IMR-90 (cell line): Measurements from ENCODE around the gene MREG. TPM values are rescaled to one million over a fixed set of nuclear protein-coding genes. Genes with fewer than 3 reads are reported as not detected.

ENCODE experiments used
- ATAC-seq: fragments of 200-7000 bp; cut with Tn5 transposase; 2 replicates; pipeline ENCODE4 v1.9.1; 2020; ENCODE audit warnings: low read depth, mild to moderate bottlenecking, moderate library complexity
- BruUV-seq: library from RNA; stranded (reverse); fragments of 400-500 nt; replicated peaks from 2 replicates; lab custom pipeline; 2021; lab: Mats Ljungman, UMichigan
- CTCF ChIA-PET: fragments of 300-600 bp; formaldehyde crosslinking; extraction: SDS; loops from one replicate; lab custom pipeline; 2021; ENCODE audit warnings: antibody characterized with exemption; lab: Yijun Ruan, JAX
- POLR2A ChIA-PET: fragments of 300-600 bp; sonication (Branson Sonifier 250); formaldehyde crosslinking; loops from one replicate; lab custom pipeline; 2022; ENCODE audit warnings: antibody characterized with exemption; ENCODE audit not compliant: unreplicated experiment; lab: Charles Lee
- DNase-seq: peaks from one replicate; pipeline ENCODE4 v3.0.0; 2013
- H2AFZ ChIP-seq: replicated peaks from 2 replicates; pipeline ENCODE3; 2013; ENCODE audit warnings: low read length, mild to moderate bottlenecking; ENCODE audit not compliant: poor library complexity
- H2AK5ac ChIP-seq: 2 replicates; pipeline ENCODE4 v1.6.1; 2013; ENCODE audit warnings: low read depth, low read length, inconsistent platforms
- H2AK9ac ChIP-seq: replicated peaks from 2 replicates; pipeline ENCODE3; 2013; ENCODE audit warnings: mild to moderate bottlenecking, low read depth, low read length, moderate library complexity; ENCODE audit not compliant: poor library complexity
- H2BK120ac ChIP-seq: 2 replicates; pipeline ENCODE4 v1.6.1; 2013; ENCODE audit warnings: low read depth, low read length, inconsistent platforms
- H2BK15ac ChIP-seq: 3 replicates; pipeline ENCODE4 v1.6.1; 2013; ENCODE audit warnings: low read depth, low read length, inconsistent platforms
- H2BK20ac ChIP-seq: 2 replicates; pipeline ENCODE4 v1.6.1; 2013; ENCODE audit warnings: low read depth, mild to moderate bottlenecking, inconsistent platforms, low read length, moderate library complexity
- H2BK5ac ChIP-seq: 2 replicates; pipeline ENCODE4 v1.6.1; 2013; ENCODE audit warnings: mild to moderate bottlenecking, low read depth, low read length, inconsistent platforms; ENCODE audit not compliant: poor library complexity, severe bottlenecking
- H3K14ac ChIP-seq: replicated peaks from 2 replicates; pipeline ENCODE4 v1.6.1; 2013; ENCODE audit warnings: low read depth, low read length, inconsistent platforms
- H3K18ac ChIP-seq: 2 replicates; pipeline ENCODE4 v1.6.1; 2013; ENCODE audit warnings: low read depth, low read length, control low read depth
- H3K23ac ChIP-seq: 2 replicates; pipeline ENCODE4 v1.6.1; 2013; ENCODE audit warnings: low read depth, low read length, inconsistent platforms
- H3K27ac ChIP-seq: 2 replicates; pipeline ENCODE4 v1.5.1; 2013; ENCODE audit warnings: mild to moderate bottlenecking, control low read depth, low read length; ENCODE audit not compliant: insufficient read depth
- H3K27me3 ChIP-seq: 2 replicates; pipeline ENCODE4 v1.6.1; 2013; ENCODE audit warnings: low read length; ENCODE audit not compliant: control insufficient read depth, insufficient read depth
- H3K36me3 ChIP-seq: 2 replicates; pipeline ENCODE4 v1.6.1; 2013; ENCODE audit warnings: low read length, mixed read lengths; ENCODE audit not compliant: control insufficient read depth, insufficient read depth
- H3K4ac ChIP-seq: 2 replicates; pipeline ENCODE4 v1.6.1; 2013; ENCODE audit warnings: low read depth, low read length, inconsistent platforms
- H3K4me1 ChIP-seq: 2 replicates; pipeline ENCODE4 v1.6.1; 2013; ENCODE audit warnings: low read length, mixed read lengths; ENCODE audit not compliant: control insufficient read depth, insufficient read depth
- H3K4me2 ChIP-seq: 2 replicates; pipeline ENCODE4 v1.6.1; 2013; ENCODE audit warnings: low read depth, mild to moderate bottlenecking, control low read depth, low read length, moderate library complexity
- H3K4me3 ChIP-seq: 2 replicates; pipeline ENCODE4 v1.5.1; 2013; ENCODE audit warnings: low read depth, mild to moderate bottlenecking, control low read depth, low read length, moderate library complexity; ENCODE audit not compliant: insufficient read depth
- H3K56ac ChIP-seq: 2 replicates; pipeline ENCODE4 v1.6.1; 2013; ENCODE audit warnings: low read length, inconsistent platforms; ENCODE audit not compliant: insufficient read depth; ENCODE audit errors: extremely low read depth
- H3K79me1 ChIP-seq, 2 experiments: 2 replicates each; pipeline ENCODE4 v1.6.1; 2013; ENCODE audit warnings: low read length in 2 of 2, inconsistent platforms in 1 of 2, low read depth in 1 of 2
- H3K9ac ChIP-seq: 2 replicates; pipeline ENCODE4 v1.6.1; 2013; ENCODE audit warnings: low read depth, low read length, control low read depth
- H3K9me1 ChIP-seq: 2 replicates; pipeline ENCODE4 v1.6.1; 2013; ENCODE audit warnings: low read length, inconsistent platforms; ENCODE audit not compliant: insufficient read depth
- H3K9me3 ChIP-seq: 2 replicates; pipeline ENCODE4 v1.6.1; 2013; ENCODE audit warnings: low read length; ENCODE audit not compliant: control insufficient read depth, insufficient read depth
- H4K20me1 ChIP-seq: 2 replicates; pipeline ENCODE4 v1.6.1; 2013; ENCODE audit warnings: low read length, inconsistent platforms; ENCODE audit not compliant: insufficient read depth
- H4K5ac ChIP-seq: 2 replicates; pipeline ENCODE4 v1.6.1; 2013; ENCODE audit warnings: mild to moderate bottlenecking, low read depth, low read length, control low read depth
- H4K8ac ChIP-seq, 2 experiments: 2 replicates each; pipeline ENCODE4 v1.6.1; 2013; ENCODE audit warnings: low read depth in 2 of 2, low read length in 2 of 2, control low read depth in 1 of 2, inconsistent platforms in 1 of 2
- H4K91ac ChIP-seq: 2 replicates; pipeline ENCODE4 v1.6.1; 2013; ENCODE audit warnings: low read depth, low read length, inconsistent platforms; ENCODE audit not compliant: insufficient read depth
- BHLHE40 ChIP-seq: fragments of 150-350 bp; IDR thresholded peaks from 2 replicates; pipeline ENCODE4 v1.6.1; 2016; ENCODE audit warnings: mild to moderate bottlenecking, low read depth, low read length
- CTCF ChIP-seq: conservative IDR thresholded peaks from 2 replicates; pipeline ENCODE4 v1.5.1; 2012; ENCODE audit warnings: mild to moderate bottlenecking, low read depth, low read length, improper control_type of control experiment
- ELK1 ChIP-seq: fragments of 150-350 bp; IDR thresholded peaks from 2 replicates; pipeline ENCODE4 v1.6.1; 2016; ENCODE audit warnings: low read depth, mild to moderate bottlenecking, low read length, moderate library complexity, borderline replicate concordance
- MAFK ChIP-seq: IDR thresholded peaks from 2 replicates; pipeline ENCODE4 v1.6.1; 2012; ENCODE audit warnings: low read depth, low read length, improper control_type of control experiment
- MAZ ChIP-seq: IDR thresholded peaks from 2 replicates; pipeline ENCODE4 v1.6.1; 2012; ENCODE audit warnings: low read depth, mild to moderate bottlenecking, low read length, improper control_type of control experiment, moderate library complexity, borderline replicate concordance
- MXI1 ChIP-seq: IDR thresholded peaks from 2 replicates; pipeline ENCODE4 v1.6.1; 2012; ENCODE audit warnings: low read depth, mild to moderate bottlenecking, low read length, moderate library complexity, borderline replicate concordance
- RAD21 ChIP-seq: IDR thresholded peaks from 2 replicates; pipeline ENCODE4 v1.6.1; 2012; ENCODE audit warnings: low read length, improper control_type of control experiment
- RFX5 ChIP-seq: IDR thresholded peaks from 2 replicates; pipeline ENCODE4 v1.8.0; 2012; ENCODE audit warnings: low read depth, mild to moderate bottlenecking, low read length, moderate library complexity
- SMC3 ChIP-seq: fragments of 150-350 bp; IDR thresholded peaks from 2 replicates; pipeline ENCODE4 v1.6.1; 2016; ENCODE audit warnings: low read depth, mild to moderate bottlenecking, antibody characterized with exemption, low read length, moderate library complexity
- WGBS, 2 experiments: methylation state at CpG; one replicate each; pipeline versions ENCODE4 v1.1.5 to v1.1.7; 2013; ENCODE audit warnings: missing lambda C conversion rate in 2 of 2; ENCODE audit not compliant: insufficient read length in 1 of 2; ENCODE audit errors: extremely low coverage in 2 of 2; 5-methylcytosine and 5-hydroxymethylcytosine counted together
- dilution Hi-C: fragments of 300-500 bp; cut with HindIII; formaldehyde crosslinking; loops from one replicate; pipeline ENCODE4 v1.14.3; 2018; ENCODE audit warnings: low sequenced_read_pairs; ENCODE audit not compliant: unreplicated experiment
- in situ Hi-C: fragments of 300-500 bp; cut with MboI; formaldehyde crosslinking; loops from 3 replicates; pipeline ENCODE4 v1.14.3; 2019; ENCODE audit warnings: low sequenced_read_pairs, inconsistent platforms, mixed read lengths
- intact Hi-C: fragments of 100-400 bp; cut with micrococcal nuclease; formaldehyde crosslinking; loops from 2 replicates; pipeline ENCODE4 v1.10.0; 2022
- polyA plus RNA-seq, 3 experiments: library from polyadenylated mRNA; depleted of rRNA; stranded (reverse); fragments of >200 nt; gene quantifications; 2 replicates each; pipeline ENCODE4 v1.2.3, GENCODE V29; 2012; ENCODE audit warnings: low replicate concordance in 1 of 3
- total RNA-seq: library from RNA; depleted of rRNA; stranded (reverse); fragments of >200 nt; gene quantifications from 2 replicates; pipeline ENCODE4 v1.2.3, GENCODE V29; 2012
- TF ChIP-seq, protein P1 (sequence below): fragments of 150-350 bp; IDR thresholded peaks from 2 replicates; pipeline ENCODE4 v1.6.1; 2017; ENCODE audit warnings: mild to moderate bottlenecking, antibody characterized with exemption, low read length, low read depth

The MREG gene
- total and polyA plus RNA-seq, 2 of the 4 experiments (the other 2 are of a cell fraction), result 1.0 to 1.8 TPM

- intact Hi-C loops, result no loop called here
- Histone ChIP-seq H3K9me3 (no peaks in the 10 kb centered on the region), H3K18ac (no peak overlapping the region), H3K4me2 (no peak overlapping the region), H2BK120ac (no peak overlapping the region), H4K91ac (no peak overlapping the region), H2BK20ac (no peak overlapping the region), H2BK5ac (no peak overlapping the region), H2BK15ac (no peak overlapping the region), H3K23ac (no peak overlapping the region), H3K14ac (no peak overlapping the region), H3K4me3 (no peak overlapping the region), H4K5ac (no peak overlapping the region), H2AK5ac (no peak overlapping the region), H2AFZ (no peak overlapping the region), H4K20me1 (no peaks in the 10 kb centered on the region), H4K8ac (no peak overlapping the region), H3K4ac (no peak overlapping the region), H2AK9ac (no peak overlapping the region), H3K79me1 (no peaks in the 10 kb centered on the region), H3K4me1 (no peaks in the 10 kb centered on the region; the same call in 1 of the 2 replicates), H3K9ac (no peak overlapping the region), H3K56ac (no peak overlapping the region), H3K27ac (no peak overlapping the region), H3K9me1 (no peaks in the 10 kb centered on the region; the same call in 1 of the 2 replicates), H3K27me3 (no peaks in the 10 kb centered on the region), H3K36me3 (no peaks in the 10 kb centered on the region)
- BruUV-seq, result no TSS peak
- TF ChIP-seq MAZ (no peak), MAFK (no peak), RAD21 (no peak), RFX5 (no peak), ELK1 (no peak), BHLHE40 (no peak), CTCF (no peak), MXI1 (no peak), SMC3 (no peak)
- TF ChIP-seq, protein P1, sequence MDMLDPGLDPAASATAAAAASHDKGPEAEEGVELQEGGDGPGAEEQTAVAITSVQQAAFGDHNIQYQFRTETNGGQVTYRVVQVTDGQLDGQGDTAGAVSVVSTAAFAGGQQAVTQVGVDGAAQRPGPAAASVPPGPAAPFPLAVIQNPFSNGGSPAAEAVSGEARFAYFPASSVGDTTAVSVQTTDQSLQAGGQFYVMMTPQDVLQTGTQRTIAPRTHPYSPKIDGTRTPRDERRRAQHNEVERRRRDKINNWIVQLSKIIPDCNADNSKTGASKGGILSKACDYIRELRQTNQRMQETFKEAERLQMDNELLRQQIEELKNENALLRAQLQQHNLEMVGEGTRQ, result no peak
- no peak for ATAC-seq
- WGBS, 2 experiments, result no CpG with 5 or more reads among the region's 2 CpGs
- DNase-seq, result no peak
- CTCF ChIA-PET, result no interaction called here
- POLR2A ChIA-PET, result no interaction called here
- in situ Hi-C loops, result no loop called here
- dilution Hi-C loops, result no loop called here
Measured at GRCh38 chr2:215979620-215980019, 33.7 kb downstream of the MREG start.
